DOHH2 (cell line): ENCODE measurements around the gene ADRA2A.

Source experiments
- H3F3A ChIP-seq: fragments of 200-600 bp; sonication (generic), shearing (Covaris generic); 2 replicates; pipeline ENCODE4 v1.6.0; 2016; ENCODE audit warnings: antibody characterized with exemption, mild to moderate bottlenecking; ENCODE audit not compliant: control insufficient read depth, insufficient read depth
- H3K27ac ChIP-seq: fragments of 200-600 bp; sonication (generic); 2 replicates; pipeline ENCODE4 v1.5.1; 2014; ENCODE audit warnings: low read depth, mild to moderate bottlenecking, low read length, moderate library complexity
- H3K27me3 ChIP-seq: fragments of 200-600 bp; sonication (generic); 2 replicates; pipeline ENCODE4 v1.6.1; 2014; ENCODE audit warnings: mild to moderate bottlenecking, low read length, mixed read lengths; ENCODE audit not compliant: control insufficient read depth
- H3K36me3 ChIP-seq: fragments of 200-600 bp; sonication (generic); 2 replicates; pipeline ENCODE4 v1.6.1; 2014; ENCODE audit warnings: mild to moderate bottlenecking, low read length, moderate library complexity, mixed read lengths; ENCODE audit not compliant: control insufficient read depth
- H3K4me1 ChIP-seq: fragments of 200-600 bp; sonication (generic); 2 replicates; pipeline ENCODE4 v1.6.1; 2014; ENCODE audit warnings: mild to moderate bottlenecking, low read length, mixed read lengths; ENCODE audit not compliant: control insufficient read depth
- H3K4me2 ChIP-seq: fragments of 200-600 bp; sonication (generic); 2 replicates; pipeline ENCODE4 v1.6.0; 2014; ENCODE audit warnings: mild to moderate bottlenecking, low read length, moderate library complexity
- H3K4me3 ChIP-seq: fragments of 200-600 bp; sonication (generic); 2 replicates; pipeline ENCODE4 v1.5.1; 2014; ENCODE audit warnings: mild to moderate bottlenecking, low read length, mixed read lengths
- H3K79me2 ChIP-seq: fragments of 200-600 bp; sonication (generic); 2 replicates; pipeline ENCODE4 v1.6.1; 2014; ENCODE audit warnings: mild to moderate bottlenecking, low read length, mixed read lengths; ENCODE audit not compliant: control insufficient read depth
- H3K9me2 ChIP-seq: fragments of 200-600 bp; sonication (generic); replicated peaks from 2 replicates; pipeline ENCODE4 v1.6.1; 2014; ENCODE audit warnings: mild to moderate bottlenecking, low read length, mixed read lengths; ENCODE audit not compliant: control insufficient read depth
- H3K9me3 ChIP-seq: fragments of 200-600 bp; sonication (generic); 2 replicates; pipeline ENCODE4 v1.6.1; 2014; ENCODE audit warnings: antibody characterized with exemption, low read length, mixed read lengths; ENCODE audit not compliant: control insufficient read depth, insufficient read depth
- H4K20me1 ChIP-seq: fragments of 200-600 bp; sonication (generic); 2 replicates; pipeline ENCODE4 v1.6.0; 2014; ENCODE audit warnings: low read depth, mild to moderate bottlenecking, antibody characterized with exemption, low read length, moderate library complexity; ENCODE audit not compliant: control insufficient read depth, insufficient read depth
- EZH2phosphoT487 ChIP-seq: fragments of 200-600 bp; sonication (generic); IDR thresholded peaks from 2 replicates; pipeline ENCODE4 v1.6.1; 2017; ENCODE audit warnings: borderline replicate concordance, mild to moderate bottlenecking, antibody characterized with exemption, low read length, moderate library complexity, mixed read lengths
- TF ChIP-seq, protein P1 (sequence below): fragments of 200-600 bp; sonication (generic); IDR thresholded peaks from one replicate; pipeline ENCODE4 v1.5.1; 2014; ENCODE audit warnings: antibody characterized with exemption, mild to moderate bottlenecking, low read depth, low read length; ENCODE audit not compliant: poor library complexity, severe bottlenecking

Gene ADRA2A

DNA sequence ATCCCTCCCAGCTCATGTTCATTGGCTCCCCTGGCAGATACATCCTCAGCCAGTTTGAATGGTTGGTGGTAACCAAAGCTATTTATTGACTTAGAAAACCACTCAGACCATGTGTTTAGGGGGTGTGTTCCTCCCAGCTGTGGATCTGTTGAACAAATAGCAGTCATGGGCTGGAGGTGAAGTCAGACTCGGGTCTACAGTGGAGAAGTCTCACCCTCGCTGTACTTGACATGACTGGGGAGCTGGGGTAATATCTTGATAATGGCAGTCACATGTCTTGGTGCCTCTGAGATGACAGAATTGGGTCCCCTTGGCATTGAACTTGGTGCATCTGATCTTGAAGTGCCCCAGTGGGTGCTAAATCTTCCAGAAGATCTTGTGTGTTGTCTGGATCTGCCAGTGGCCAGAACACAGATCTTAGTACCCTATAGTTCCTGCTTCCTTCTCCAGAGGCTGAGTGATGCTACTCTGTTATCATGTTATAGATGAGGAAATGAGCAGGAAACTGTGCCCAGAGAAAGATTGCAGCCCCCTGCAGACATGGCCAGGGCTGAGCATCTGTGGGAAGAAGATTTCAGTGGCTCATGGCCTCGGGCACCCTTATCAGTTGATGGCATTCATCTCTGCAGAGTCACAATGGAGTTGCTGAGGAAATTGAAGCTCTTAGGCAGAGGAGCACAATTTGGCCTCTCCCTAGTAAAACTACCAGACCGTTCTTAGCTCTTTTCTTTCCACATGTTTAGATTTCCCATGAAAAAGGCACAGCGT is 50.4 kb downstream of the ADRA2A start:
- Histone ChIP-seq H3K27me3 (0 out of 2 replicates have a peak, but pooled peaks cover 3% of the 10 kb centered on the region), H3K4me3 (no peak overlapping the region), H3K36me3 (no peaks in the 10 kb centered on the region), H3K9me2 (no peaks in the 10 kb centered on the region), H4K20me1 (no peaks in the 10 kb centered on the region), H3K4me2 (no peak overlapping the region), H3F3A (no peaks in the 10 kb centered on the region), H3K4me1 (no peaks in the 10 kb centered on the region), H3K79me2 (no peaks in the 10 kb centered on the region), H3K9me3 (no peaks in the 10 kb centered on the region), H3K27ac (no peak overlapping the region)
- TF ChIP-seq EZH2phosphoT487, result no peak
- TF ChIP-seq, protein P1, sequence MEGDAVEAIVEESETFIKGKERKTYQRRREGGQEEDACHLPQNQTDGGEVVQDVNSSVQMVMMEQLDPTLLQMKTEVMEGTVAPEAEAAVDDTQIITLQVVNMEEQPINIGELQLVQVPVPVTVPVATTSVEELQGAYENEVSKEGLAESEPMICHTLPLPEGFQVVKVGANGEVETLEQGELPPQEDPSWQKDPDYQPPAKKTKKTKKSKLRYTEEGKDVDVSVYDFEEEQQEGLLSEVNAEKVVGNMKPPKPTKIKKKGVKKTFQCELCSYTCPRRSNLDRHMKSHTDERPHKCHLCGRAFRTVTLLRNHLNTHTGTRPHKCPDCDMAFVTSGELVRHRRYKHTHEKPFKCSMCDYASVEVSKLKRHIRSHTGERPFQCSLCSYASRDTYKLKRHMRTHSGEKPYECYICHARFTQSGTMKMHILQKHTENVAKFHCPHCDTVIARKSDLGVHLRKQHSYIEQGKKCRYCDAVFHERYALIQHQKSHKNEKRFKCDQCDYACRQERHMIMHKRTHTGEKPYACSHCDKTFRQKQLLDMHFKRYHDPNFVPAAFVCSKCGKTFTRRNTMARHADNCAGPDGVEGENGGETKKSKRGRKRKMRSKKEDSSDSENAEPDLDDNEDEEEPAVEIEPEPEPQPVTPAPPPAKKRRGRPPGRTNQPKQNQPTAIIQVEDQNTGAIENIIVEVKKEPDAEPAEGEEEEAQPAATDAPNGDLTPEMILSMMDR, result no peak

DNA sequence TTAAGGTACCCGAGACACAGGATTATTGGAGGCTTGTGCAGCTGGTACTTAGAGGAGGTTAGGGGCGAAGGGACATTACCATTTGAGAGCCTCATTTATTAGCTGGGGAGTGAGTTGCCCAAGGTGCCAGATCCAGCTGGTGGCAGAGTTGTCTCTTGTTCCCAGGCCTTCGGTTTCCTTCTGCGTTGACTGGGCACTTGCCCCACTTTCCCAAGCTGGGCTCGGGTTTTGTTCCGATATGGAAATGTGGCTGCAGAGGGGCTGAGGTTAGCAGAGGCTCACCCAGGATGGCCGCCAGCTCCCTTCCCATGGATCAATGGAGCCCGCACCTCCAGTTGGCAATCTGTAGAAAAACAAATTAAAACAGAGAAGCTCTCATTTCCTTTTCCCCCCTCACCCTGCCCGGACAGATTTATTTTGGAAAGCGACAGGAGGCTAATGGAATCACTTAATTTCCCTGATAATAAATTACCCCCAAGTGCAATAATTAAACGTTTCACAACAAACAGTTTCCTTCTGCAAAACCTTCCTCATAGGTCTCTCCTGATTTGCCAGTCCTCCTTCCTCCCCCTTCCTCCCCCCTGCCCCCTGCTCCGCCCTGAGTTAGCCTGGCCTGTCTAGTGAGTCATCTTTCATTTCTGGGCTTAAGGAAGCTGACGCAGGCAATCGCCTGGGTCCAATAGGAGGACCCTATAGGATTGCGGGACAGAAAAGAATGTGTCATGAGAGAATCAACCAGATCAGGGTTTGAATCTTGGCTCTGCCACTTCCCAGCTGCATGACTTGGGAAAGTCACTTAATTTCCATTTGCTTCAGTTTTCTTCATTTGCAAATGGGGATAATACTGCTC is 51.7 kb downstream of the ADRA2A start:
- H3K4me3 ChIP-seq, result no peak overlapping the region
- H3F3A ChIP-seq, result no peaks in the 10 kb centered on the region
- no peaks in the 10 kb centered on the region for H3K36me3 ChIP-seq
- no peak overlapping the region for H3K4me2 ChIP-seq
- TF ChIP-seq EZH2phosphoT487, result no peak
- TF ChIP-seq, protein P1, result no peak
- no peaks in the 10 kb centered on the region for H3K9me2 ChIP-seq
- no peak overlapping the region for H3K27ac ChIP-seq
- H3K9me3 ChIP-seq, result no peaks in the 10 kb centered on the region
- no peaks in the 10 kb centered on the region; the same call in 1 of the 2 replicates for H3K27me3 ChIP-seq
- H4K20me1 ChIP-seq, result no peaks in the 10 kb centered on the region
- H3K4me1 ChIP-seq, result no peaks in the 10 kb centered on the region
- no peaks in the 10 kb centered on the region for H3K79me2 ChIP-seq

DNA sequence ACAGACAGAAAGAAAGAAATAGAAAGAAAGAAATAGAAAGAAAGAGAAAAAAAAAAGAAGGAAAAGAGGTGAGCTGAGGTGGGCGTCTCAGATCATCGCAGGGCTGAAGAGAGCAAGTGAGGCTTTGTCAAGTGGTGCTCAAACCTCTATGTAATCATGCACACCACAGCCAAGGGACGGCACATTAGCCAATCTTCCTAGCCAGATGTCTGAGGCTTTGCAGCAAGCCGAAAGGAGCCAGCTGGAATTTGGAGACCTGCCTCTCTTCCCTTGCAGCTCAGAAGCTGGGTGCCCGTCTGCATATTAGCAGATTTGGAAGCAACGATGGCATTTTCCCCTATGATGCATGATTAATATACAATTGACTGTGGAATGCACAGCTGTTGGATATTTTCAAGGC is 52.5 kb downstream of the ADRA2A start:
- Histone ChIP-seq H3K36me3 (no peaks in the 10 kb centered on the region), H4K20me1 (no peaks in the 10 kb centered on the region), H3K27me3 (no peaks in the 10 kb centered on the region; the same call in 1 of the 2 replicates), H3K9me2 (no peaks in the 10 kb centered on the region), H3K4me1 (no peaks in the 10 kb centered on the region), H3K9me3 (no peaks in the 10 kb centered on the region), H3K27ac (no peak overlapping the region), H3K79me2 (no peaks in the 10 kb centered on the region), H3K4me2 (no peak overlapping the region), H3K4me3 (no peak overlapping the region), H3F3A (no peaks in the 10 kb centered on the region)
- TF ChIP-seq EZH2phosphoT487, result no peak
- TF ChIP-seq, protein P1, result no peak
